HG02571 (cell line): ENCODE data around the gene TAF11.
"Not testable (repeated sequence)": the region's sequence is repeated elsewhere in the genome, so short reads cannot be mapped to it uniquely, and the experiment has no call there.

Experiments used
- ATAC-seq: cut with Tn5 transposase; IDR thresholded peaks from one replicate; pipeline ENCODE4 v1.9.1; 2021; ENCODE audit warnings: mild to moderate bottlenecking, moderate library complexity; ENCODE audit not compliant: unreplicated experiment

Gene TAF11

GRCh38 chr6:34887753-34888513, at the start of gene TAF11:
Gene TAF11, minus strand, starts transcription at chr6:34888042. Its CDS starts 85 bp downstream, at chr6:34887957.
- peak; percentile 68 for ATAC-seq

- no peak for ATAC-seq
Measured at GRCh38 chr6:34934516-34934915, 46.7 kb upstream of the TAF11 start.

GRCh38 chr6:34932202-34932601, 44.4 kb upstream of the TAF11 start:
- ATAC-seq: not testable (repeated sequence)

- no peak for ATAC-seq
Measured at GRCh38 chr6:34930221-34930620, 42.4 kb upstream of the TAF11 start.

GRCh38 chr6:34929241-34929978, 41.6 kb upstream of the TAF11 start:
- no peak for ATAC-seq

GRCh38 chr6:34928695-34929094, 40.9 kb upstream of the TAF11 start:
- ATAC-seq: no peak

GRCh38 chr6:34928220-34928619, 40.4 kb upstream of the TAF11 start:
- no peak for ATAC-seq

- no peak for ATAC-seq
Measured at GRCh38 chr6:34926655-34927054, 38.8 kb upstream of the TAF11 start.

GRCh38 chr6:34924831-34925625, 37.2 kb upstream of the TAF11 start:
- no peak for ATAC-seq

GRCh38 chr6:34922177-34922663, 34.4 kb upstream of the TAF11 start:
- no peak for ATAC-seq

- no peak for ATAC-seq
Measured at GRCh38 chr6:34920097-34920496, 32.3 kb upstream of the TAF11 start.

GRCh38 chr6:34919651-34920050, 31.8 kb upstream of the TAF11 start:
- no peak for ATAC-seq

- ATAC-seq: no peak
Measured at GRCh38 chr6:34917626-34918285, 29.9 kb upstream of the TAF11 start.

- ATAC-seq: no peak
Measured at GRCh38 chr6:34916348-34916967, 28.6 kb upstream of the TAF11 start.

GRCh38 chr6:34914358-34914757, 26.5 kb upstream of the TAF11 start:
- ATAC-seq: no peak

GRCh38 chr6:34912715-34913464, 25.0 kb upstream of the TAF11 start:
- peak; percentile 50 for ATAC-seq

GRCh38 chr6:34911822-34912221, 24.0 kb upstream of the TAF11 start:
- ATAC-seq: no peak

- no peak for ATAC-seq
Measured at GRCh38 chr6:34909320-34909883, 21.6 kb upstream of the TAF11 start.

- ATAC-seq: no peak
Measured at GRCh38 chr6:34908194-34908593, 20.4 kb upstream of the TAF11 start.
